Measurements from ENCODE around the gene LRRC72.

- TF ChIP-seq POLR2A (IDR thresholded peaks at IDR 0.05): no peak
- TF ChIP-seq, protein P1, sequence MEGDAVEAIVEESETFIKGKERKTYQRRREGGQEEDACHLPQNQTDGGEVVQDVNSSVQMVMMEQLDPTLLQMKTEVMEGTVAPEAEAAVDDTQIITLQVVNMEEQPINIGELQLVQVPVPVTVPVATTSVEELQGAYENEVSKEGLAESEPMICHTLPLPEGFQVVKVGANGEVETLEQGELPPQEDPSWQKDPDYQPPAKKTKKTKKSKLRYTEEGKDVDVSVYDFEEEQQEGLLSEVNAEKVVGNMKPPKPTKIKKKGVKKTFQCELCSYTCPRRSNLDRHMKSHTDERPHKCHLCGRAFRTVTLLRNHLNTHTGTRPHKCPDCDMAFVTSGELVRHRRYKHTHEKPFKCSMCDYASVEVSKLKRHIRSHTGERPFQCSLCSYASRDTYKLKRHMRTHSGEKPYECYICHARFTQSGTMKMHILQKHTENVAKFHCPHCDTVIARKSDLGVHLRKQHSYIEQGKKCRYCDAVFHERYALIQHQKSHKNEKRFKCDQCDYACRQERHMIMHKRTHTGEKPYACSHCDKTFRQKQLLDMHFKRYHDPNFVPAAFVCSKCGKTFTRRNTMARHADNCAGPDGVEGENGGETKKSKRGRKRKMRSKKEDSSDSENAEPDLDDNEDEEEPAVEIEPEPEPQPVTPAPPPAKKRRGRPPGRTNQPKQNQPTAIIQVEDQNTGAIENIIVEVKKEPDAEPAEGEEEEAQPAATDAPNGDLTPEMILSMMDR (IDR thresholded peaks at IDR 0.05): no peak
- no peak for TF ChIP-seq EP300 (IDR thresholded peaks at IDR 0.05)
These were observed 58.9 kb downstream of the LRRC72 start for GRCh38 chr7:16585540-16585939.

Measured in gastroesophageal sphincter (tissue), 3 donors.